ENCODE results near the gene VPS13D.

- TF ChIP-seq CTCF (IDR thresholded peaks at IDR 0.05; ENCODE audit: low read depth, low read length): no peak
- no peak for TF ChIP-seq POLR2A (IDR thresholded peaks at IDR 0.05; ENCODE audit: extremely low read depth, insufficient read length)
- TF ChIP-seq, protein P1, sequence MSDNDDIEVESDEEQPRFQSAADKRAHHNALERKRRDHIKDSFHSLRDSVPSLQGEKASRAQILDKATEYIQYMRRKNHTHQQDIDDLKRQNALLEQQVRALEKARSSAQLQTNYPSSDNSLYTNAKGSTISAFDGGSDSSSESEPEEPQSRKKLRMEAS (IDR thresholded peaks at IDR 0.05; ENCODE audit: low read depth, low read length): no peak
Measured at GRCh38 chr1:12249748-12250147, 19.9 kb downstream of the VPS13D start.
